Measurements from ENCODE around the gene FOXP1.
A peak's percentile ranks its signal among the peaks of the same experiment; 100 is the strongest.

The FOXP1 gene

DNA sequence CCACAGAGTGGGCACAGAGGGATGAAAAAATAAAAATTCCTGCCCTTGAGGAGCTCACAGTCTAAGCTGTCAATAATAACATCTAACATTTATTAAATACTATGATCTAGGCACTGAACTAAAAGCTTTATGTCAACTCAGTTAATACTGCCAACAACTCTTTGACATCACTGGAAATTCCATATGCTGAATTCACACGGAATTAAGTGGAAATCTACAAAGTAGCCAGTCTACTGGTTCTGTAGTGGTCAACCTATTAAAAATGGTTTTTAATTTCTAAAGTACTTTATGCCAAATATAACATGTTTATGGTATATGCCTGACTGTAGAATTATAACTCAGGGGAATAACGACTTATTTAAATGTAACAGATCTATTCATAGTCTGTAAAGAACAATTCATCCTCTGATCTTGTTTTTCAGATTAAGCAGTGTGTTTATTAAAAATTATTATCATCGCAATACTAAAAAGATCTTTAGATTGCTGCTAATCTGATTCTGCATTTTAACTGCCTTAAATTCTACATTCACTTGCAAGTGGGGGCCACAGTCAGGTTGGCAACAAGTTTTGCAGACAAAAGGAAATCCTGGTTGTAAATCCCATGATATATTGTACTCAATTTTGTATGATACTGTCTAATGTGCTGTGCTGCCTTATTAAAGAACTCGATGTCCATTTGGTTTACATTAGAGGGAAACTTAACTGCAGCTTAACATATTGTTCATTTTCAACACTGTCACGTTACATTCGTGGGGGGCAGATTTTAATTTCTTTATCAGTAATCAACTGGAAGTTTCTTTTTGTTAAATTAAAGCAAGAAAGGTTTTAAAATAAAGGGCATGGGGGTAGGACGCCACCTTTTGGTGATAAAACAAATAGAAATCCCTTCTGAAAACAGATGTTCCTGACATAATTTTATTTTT is 2.6 kb upstream of the FOXP1 start:
- peak; percentile 68 for DNase-seq

GRCh38 chr3:71585131-71585530 is 1.6 kb upstream of the FOXP1 start:
- DNase-seq = peak; percentile 25

DNA sequence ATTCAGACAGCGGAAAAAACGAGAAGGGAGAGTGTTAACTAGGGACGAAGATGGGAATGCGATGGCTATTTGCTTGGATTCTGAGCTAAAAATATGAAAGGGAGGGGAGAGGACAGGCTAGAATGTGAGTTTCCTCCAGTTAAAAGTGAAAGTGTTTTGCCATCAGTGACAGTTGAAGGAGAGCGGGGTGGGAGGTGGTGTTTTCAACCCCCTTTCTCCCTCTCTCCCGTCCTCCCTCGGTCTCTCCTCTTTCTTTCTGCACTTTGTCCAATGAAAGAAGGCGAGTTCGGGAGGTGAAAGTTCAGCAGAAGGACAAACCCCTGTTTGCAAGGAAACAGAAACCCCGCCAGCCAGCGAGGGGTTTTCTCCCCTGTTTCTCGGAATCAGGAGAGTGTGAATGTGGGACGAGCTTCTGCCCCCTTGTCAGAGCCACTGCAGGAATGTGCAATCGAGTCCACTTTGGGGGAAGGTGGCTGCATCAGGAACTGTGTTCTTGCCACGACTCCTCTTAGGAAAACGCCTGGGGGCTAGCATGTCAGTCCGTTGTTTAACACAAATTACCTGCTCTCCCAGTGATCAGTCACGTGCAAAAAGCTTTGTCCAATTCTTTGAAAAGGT is 975 bp upstream of the FOXP1 start:
- peak; percentile 59 for DNase-seq

GRCh38 chr3:71582612-71583565 is 639 bp downstream of the FOXP1 start:
- peak; percentile 57 for DNase-seq

- peak; percentile 35 for DNase-seq
Observed at GRCh38 chr3:71582036-71582611, 1.4 kb downstream of the FOXP1 start.

GRCh38 chr3:71581457-71582035 is 2.0 kb downstream of the FOXP1 start:
- peak; percentile 19 for DNase-seq

- no peak for DNase-seq
Observed at GRCh38 chr3:71580636-71581456, 2.7 kb downstream of the FOXP1 start.

DNA sequence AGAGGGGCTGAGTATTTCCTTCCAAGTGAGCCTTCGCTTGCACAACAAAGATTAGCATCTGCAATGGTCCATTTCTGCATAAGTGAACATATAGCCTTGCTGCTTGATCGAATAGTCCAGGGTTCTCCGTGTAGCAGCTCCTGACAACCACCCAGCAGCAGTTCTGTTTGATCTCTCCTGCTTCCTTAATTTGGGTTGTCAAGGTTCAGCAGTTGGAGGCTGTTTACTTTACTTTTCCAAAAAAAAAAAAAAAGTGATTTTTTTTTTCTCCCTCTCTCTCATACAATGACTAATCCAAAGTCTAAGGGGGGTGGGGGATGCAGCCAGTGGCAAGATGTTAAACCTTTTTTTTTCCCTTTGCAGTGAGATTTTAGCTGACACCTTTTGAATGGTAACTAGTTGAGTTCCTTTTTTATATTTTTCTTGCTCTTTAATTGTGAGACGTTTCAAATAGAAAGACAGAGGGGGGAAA is 3.6 kb downstream of the FOXP1 start:
- DNase-seq = no peak

- no peak for DNase-seq
Observed at GRCh38 chr3:71579326-71579934, 4.1 kb downstream of the FOXP1 start.

- DNase-seq = no peak
Observed at GRCh38 chr3:71578054-71578751, 5.3 kb downstream of the FOXP1 start.

GRCh38 chr3:71577011-71577410 is 6.5 kb downstream of the FOXP1 start:
- DNase-seq = no peak

DNA sequence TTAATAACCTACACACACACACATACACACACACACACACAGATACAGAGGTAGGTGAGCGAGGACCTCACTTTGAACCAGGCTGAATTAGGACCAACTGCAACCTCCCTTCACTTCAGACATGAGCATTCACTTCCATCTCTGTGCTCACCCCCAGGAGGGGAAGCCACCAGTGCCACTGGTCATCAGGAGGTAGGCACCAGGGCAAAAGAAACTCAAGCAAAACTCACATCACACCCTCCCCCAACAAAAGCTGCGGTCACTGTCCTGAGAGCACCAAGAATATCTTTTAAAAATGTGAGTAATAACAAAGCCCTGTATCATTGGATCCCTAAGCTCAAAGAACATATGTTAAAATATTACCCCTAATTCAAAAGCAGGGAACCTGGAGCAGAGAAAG is 8.1 kb downstream of the FOXP1 start:
- DNase-seq = no peak

DNA sequence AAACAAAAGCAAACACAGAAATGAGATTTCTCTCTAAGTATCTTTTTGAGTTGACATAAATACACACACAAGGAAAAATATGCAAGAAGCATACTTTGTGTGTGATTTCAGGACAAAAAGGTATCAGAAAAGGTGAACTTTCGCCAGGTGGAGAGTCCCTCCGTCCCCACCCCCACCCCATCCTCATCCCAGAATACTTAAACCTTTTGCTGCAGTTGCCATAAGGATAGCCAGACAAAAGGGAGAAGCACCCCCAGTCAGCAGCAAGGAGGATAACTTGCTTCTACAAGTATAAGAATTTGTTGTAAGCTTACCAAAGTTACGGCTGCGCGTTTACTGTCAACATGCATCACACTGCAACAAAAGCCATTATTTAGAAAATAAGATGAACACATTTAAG is 10.3 kb downstream of the FOXP1 start:
- no peak for DNase-seq

GRCh38 chr3:71570546-71570945 is 13.0 kb downstream of the FOXP1 start:
- no peak for DNase-seq

GRCh38 chr3:71568207-71568606 is 15.3 kb downstream of the FOXP1 start:
- DNase-seq = no peak

- DNase-seq = no peak
Observed at GRCh38 chr3:71566776-71567175, 16.8 kb downstream of the FOXP1 start.

GRCh38 chr3:71565976-71566375 is 17.6 kb downstream of the FOXP1 start:
- no peak for DNase-seq

DNA sequence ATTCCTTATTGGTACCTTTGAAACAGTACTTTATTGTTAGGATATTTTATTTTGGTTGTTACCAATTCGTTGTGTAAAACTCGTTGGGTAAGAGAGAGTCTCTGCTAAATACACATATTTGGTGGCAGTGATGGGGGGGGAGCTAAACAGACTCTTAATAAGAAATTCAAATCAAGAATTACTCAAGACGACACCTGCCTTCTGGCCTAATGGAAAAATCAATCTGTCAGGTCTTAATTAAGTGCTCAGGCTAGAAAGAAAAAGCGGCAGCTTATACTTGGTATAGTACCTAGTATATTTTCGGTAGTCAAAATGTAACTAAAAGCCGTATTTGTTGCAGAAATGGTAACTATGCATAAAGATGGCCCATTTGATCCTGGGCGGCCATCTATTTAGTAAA is 18.2 kb downstream of the FOXP1 start:
- no peak for DNase-seq

DNA sequence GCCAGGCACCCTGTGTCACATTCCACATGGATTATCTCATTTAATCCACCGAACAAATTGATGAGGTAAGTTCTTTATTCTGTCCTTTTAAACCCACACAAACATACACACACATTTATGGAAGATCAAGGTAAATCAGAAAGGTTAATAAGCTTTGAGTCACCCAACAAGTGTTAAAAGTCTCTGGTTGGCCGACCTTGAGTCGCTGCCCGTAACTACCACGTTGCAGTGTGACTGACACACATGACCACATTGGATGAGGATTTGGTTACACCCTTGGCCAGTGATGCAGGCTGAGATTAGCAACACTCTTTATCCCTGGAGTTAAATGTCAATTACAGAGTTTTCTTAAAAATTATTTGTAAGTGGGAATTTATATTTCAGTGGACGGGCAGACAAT is 19.2 kb downstream of the FOXP1 start:
- DNase-seq = no peak

GRCh38 chr3:71563827-71564226 is 19.7 kb downstream of the FOXP1 start:
- DNase-seq = no peak
